Activated effector memory CD4-positive, alpha-beta T cell treated with anti-CD3 and anti-CD28 coated beads, Interleukin-2, amount 50 U/mL, for 16 hours (primary cell): Measurements from ENCODE around the gene TMTC1.

Experiments
- DNase-seq: peaks from one replicate; pipeline ENCODE4 v3.0.0-alpha.2; 2020

TMTC1 gene

GRCh38 chr12:29519585-29520182 lies 264.1 kb downstream of the TMTC1 start:
- DNase-seq: no peak

GRCh38 chr12:29518407-29518806 lies 265.3 kb downstream of the TMTC1 start:
- no peak for DNase-seq

- no peak for DNase-seq
Observed at GRCh38 chr12:29517264-29517663, 266.5 kb downstream of the TMTC1 start.

- no peak for DNase-seq
Observed at GRCh38 chr12:29516431-29516875, 267.3 kb downstream of the TMTC1 start.

- DNase-seq: no peak
Observed at GRCh38 chr12:29510591-29511185, 273.1 kb downstream of the TMTC1 start.

- DNase-seq: no peak
Observed at GRCh38 chr12:29509503-29509902, 274.2 kb downstream of the TMTC1 start.

- no peak for DNase-seq
Observed at GRCh38 chr12:29508949-29509348, 274.8 kb downstream of the TMTC1 start.

- no peak for DNase-seq
Observed at GRCh38 chr12:29505122-29505521, 278.6 kb downstream of the TMTC1 start.

GRCh38 chr12:29503283-29503682 lies 280.5 kb downstream of the TMTC1 start:
- DNase-seq: no peak

- DNase-seq: no peak
Observed at GRCh38 chr12:29499235-29499634, 284.5 kb downstream of the TMTC1 start.

GRCh38 chr12:29497588-29497987 lies 286.2 kb downstream of the TMTC1 start, which contains the start of gene OVCH1:
TSS of gene OVCH1 (minus strand) at chr12:29497686. CDS start at chr12:29497686, 0 bp downstream.
- no peak for DNase-seq

- DNase-seq: no peak
Observed at GRCh38 chr12:29492891-29493290, 290.9 kb downstream of the TMTC1 start.

GRCh38 chr12:29486972-29487371 lies 296.8 kb downstream of the TMTC1 start:
- DNase-seq: no peak

GRCh38 chr12:29463198-29463597 lies 320.5 kb downstream of the TMTC1 start:
- DNase-seq: no peak

- DNase-seq: no peak
Observed at GRCh38 chr12:29460082-29460481, 323.7 kb downstream of the TMTC1 start.

GRCh38 chr12:29455087-29455486 lies 328.7 kb downstream of the TMTC1 start:
- no peak for DNase-seq

- DNase-seq: no peak
Observed at GRCh38 chr12:29451888-29452287, 331.9 kb downstream of the TMTC1 start.
